ENCODE results near the gene SPI1. TPM values are rescaled to one million over a fixed set of nuclear protein-coding genes. Genes with fewer than 3 reads are reported as not detected.

SPI1 gene
- total RNA-seq, 3 donors from 2014 or later = 12.5 to 34.9 (median 15.2) TPM

DNA sequence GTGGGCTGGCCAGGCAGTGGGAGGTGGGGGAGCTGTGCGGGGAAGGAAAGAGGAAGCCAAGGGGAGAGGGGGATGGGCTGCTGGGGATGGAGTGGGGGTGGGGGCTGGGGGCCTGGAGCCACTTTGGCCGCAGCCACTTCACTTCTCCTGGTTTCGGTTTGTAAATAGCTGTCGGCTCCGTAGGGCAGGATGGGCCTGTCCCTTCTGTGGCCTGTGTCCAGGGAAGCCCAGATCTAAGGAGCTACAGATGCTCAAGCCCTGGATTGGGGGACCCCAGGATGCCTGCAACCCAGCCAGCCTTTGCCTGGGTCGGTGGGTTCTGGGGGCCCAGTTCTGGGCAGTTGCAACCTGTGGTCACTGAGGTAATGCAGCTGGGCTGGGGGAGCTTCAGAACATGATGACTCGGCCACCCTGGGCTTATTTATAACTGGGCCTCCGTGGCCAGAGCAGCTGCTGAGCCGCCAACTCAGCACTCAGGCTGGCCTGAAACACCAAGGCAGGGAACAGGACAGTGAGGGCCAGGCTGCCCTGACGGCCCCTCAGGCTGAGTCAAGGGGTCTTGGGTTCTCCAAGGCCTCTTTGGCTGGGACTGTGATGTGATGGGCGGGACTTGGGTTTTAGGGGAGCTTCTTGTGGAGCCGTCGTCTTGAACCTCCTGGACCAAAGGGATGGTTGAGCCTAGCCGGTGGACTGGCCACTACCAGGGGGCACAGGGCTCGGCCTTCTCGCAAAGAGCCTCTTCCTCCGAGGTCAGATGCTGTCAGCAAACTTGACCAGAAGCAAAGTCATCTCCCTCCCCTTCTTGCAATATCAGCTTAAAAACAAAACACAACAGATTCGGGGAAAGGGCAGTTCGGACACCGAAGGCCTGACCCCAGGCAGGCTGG, 15.1 kb upstream of the SPI1 start:
- Histone ChIP-seq H3K36me3 (no peaks in the 10 kb centered on the region), H3K4me3 (no peak overlapping the region), H3K27me3 (no peaks in the 10 kb centered on the region), H3K27ac (peak overlapping the region; percentile 40 to 88), H3K4me1 (no peaks in the 10 kb centered on the region), H3K9me3 (no peaks in the 10 kb centered on the region)
- no peak for TF ChIP-seq POLR2AphosphoS5 (IDR thresholded peaks at IDR 0.05)
- TF ChIP-seq, protein P1, sequence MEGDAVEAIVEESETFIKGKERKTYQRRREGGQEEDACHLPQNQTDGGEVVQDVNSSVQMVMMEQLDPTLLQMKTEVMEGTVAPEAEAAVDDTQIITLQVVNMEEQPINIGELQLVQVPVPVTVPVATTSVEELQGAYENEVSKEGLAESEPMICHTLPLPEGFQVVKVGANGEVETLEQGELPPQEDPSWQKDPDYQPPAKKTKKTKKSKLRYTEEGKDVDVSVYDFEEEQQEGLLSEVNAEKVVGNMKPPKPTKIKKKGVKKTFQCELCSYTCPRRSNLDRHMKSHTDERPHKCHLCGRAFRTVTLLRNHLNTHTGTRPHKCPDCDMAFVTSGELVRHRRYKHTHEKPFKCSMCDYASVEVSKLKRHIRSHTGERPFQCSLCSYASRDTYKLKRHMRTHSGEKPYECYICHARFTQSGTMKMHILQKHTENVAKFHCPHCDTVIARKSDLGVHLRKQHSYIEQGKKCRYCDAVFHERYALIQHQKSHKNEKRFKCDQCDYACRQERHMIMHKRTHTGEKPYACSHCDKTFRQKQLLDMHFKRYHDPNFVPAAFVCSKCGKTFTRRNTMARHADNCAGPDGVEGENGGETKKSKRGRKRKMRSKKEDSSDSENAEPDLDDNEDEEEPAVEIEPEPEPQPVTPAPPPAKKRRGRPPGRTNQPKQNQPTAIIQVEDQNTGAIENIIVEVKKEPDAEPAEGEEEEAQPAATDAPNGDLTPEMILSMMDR (IDR thresholded peaks at IDR 0.05) = no peak
- TF ChIP-seq POLR2A (IDR thresholded peaks at IDR 0.05) = no peak
- intact Hi-C loops (cut with DNase I; ENCODE audit: low total_unique reads) = no loop called here
- DNase-seq (ENCODE audit: low spot score in 2 of 2) = no peak

DNA sequence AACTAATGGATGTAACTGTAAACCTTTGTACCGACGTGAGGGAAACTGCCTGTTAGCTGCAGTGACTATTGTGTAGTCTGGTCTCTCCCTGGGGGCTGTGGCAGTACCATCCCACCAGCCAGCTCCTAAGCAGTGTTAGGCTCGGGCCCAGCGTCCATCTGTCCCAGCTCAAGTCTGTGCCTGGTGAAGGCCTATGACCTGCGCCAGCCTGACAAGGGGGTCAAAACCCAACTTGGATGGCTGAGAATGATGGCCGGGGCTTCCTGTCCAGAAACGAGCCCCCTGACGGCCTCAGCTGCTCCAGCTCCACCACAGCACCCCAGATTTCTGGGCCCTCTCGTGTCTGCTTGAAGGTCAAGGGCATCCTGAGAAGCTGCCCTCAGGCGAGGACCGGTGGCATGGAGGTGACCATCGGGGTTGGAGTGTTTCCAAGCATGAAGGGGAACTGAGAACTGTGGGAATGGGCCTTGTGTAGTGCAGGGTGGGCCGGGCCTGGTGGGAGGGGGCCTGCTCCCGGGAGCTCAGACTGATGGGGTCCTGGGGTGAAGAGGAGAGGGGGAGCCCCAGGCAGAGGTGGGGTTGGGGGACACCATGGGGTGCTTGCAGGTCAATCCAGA, 14.3 kb upstream of the SPI1 start:
- H3K4me1 ChIP-seq = no peaks in the 10 kb centered on the region
- TF ChIP-seq POLR2AphosphoS5 (IDR thresholded peaks at IDR 0.05) (no peak), POLR2A (IDR thresholded peaks at IDR 0.05) (no peak)
- TF ChIP-seq, protein P1 (IDR thresholded peaks at IDR 0.05) = no peak
- no peak for DNase-seq (ENCODE audit: low spot score in 2 of 2)
- no peak overlapping the region for H3K4me3 ChIP-seq
- H3K27me3 ChIP-seq = no peaks in the 10 kb centered on the region
- no peaks in the 10 kb centered on the region for H3K9me3 ChIP-seq
- H3K27ac ChIP-seq = peak overlapping the region; percentile 40 to 88
- intact Hi-C loops (cut with DNase I; ENCODE audit: low total_unique reads) = no loop called here
- H3K36me3 ChIP-seq = no peaks in the 10 kb centered on the region

DNA sequence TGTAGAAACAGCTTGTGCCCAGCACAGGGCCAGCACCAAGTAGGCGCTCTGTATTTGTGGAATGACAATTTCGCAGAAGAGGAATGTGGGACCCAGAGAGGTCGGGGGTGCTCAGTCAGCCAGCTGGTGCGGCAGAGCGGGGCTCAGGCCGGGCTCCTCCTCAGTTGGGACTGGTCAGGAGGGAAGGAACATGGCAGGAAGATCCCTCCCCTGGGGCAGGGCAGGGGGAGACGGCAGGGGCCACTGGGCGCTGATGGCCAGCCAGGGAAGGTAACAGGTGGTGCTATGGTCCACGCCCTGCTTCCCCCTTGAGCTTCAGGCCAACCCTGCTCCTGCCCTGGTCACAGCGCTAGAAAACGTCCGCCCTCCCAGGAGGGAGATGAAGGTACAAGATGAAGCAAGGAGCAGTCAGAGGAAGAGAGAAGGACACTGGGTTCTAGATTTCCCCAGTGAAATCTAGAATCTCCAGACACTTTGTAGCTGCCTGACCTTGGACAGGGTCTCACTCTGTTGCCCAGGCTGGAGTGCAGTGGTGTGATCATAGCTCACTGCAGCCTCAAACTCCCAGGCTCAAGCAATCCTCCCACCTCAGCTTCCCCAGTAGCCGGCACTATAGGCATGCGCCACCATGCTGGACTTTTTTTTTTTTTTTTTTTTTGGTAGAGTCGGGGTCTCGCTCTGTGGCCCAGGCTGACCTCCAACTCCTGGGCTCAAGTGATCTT, 13.5 kb upstream of the SPI1 start:
- H3K9me3 ChIP-seq = no peaks in the 10 kb centered on the region
- no peaks in the 10 kb centered on the region for H3K27me3 ChIP-seq
- no peaks in the 10 kb centered on the region for H3K4me1 ChIP-seq
- DNase-seq (ENCODE audit: low spot score in 2 of 2) = no peak
- TF ChIP-seq, protein P1 (IDR thresholded peaks at IDR 0.05) = no peak
- TF ChIP-seq POLR2A (IDR thresholded peaks at IDR 0.05) = no peak
- no peak for TF ChIP-seq POLR2AphosphoS5 (IDR thresholded peaks at IDR 0.05)
- intact Hi-C loops (cut with DNase I; ENCODE audit: low total_unique reads) = no loop called here
- H3K27ac ChIP-seq = no peak overlapping the region
- H3K36me3 ChIP-seq = no peaks in the 10 kb centered on the region
- no peak overlapping the region for H3K4me3 ChIP-seq

DNA sequence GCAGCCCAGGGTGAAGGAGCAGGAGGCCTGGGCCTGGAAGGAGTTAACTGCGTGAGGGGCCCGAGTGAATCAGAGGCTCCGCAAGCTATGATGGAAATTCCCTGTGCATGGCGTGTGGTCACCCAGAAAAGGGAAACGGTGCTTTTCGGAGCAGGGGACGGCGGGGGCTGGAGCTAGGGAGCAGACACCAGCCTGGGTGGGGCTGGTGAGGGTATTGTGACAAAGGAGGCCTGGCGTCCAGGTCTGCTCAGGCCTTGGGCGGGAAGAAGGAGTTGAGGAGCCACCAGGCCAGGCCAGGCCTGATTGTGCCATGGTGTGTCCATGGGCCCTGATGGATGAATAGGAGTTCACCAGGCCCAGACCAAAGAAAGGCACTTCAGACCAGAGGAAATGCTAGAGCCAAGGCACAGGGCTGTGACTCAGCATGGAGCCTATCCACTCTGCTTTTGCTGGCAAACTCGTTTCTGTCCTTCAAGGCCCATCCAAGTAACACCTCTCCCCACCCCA, 12.8 kb upstream of the SPI1 start:
- Histone ChIP-seq H3K4me3 (no peak overlapping the region), H3K27ac (no peak overlapping the region), H3K36me3 (no peaks in the 10 kb centered on the region), H3K4me1 (no peaks in the 10 kb centered on the region), H3K9me3 (no peaks in the 10 kb centered on the region), H3K27me3 (no peaks in the 10 kb centered on the region)
- DNase-seq (ENCODE audit: low spot score in 2 of 2) = no peak
- TF ChIP-seq POLR2A (IDR thresholded peaks at IDR 0.05) (no peak), POLR2AphosphoS5 (IDR thresholded peaks at IDR 0.05) (no peak)
- TF ChIP-seq, protein P1 (IDR thresholded peaks at IDR 0.05) = no peak
- intact Hi-C loops (cut with DNase I; ENCODE audit: low total_unique reads) = no loop called here

Measured in breast epithelium (tissue), 4 donors.